ENCODE results near the gene CABYR.
"Not testable (repeated sequence)": the region's sequence is repeated elsewhere in the genome, so short reads cannot be mapped to it uniquely, and the experiment has no call there.

- TF ChIP-seq CTCF (IDR thresholded peaks at IDR 0.05; ENCODE audit: low read depth, low read length); EZH2phosphoT487 (IDR thresholded peaks at IDR 0.05; ENCODE audit: low read depth): not testable (repeated sequence)
Observed at GRCh38 chr18:24149591-24149990, 10.7 kb downstream of the CABYR start.
